SK-N-SH (cell line): ENCODE measurements around the gene SND1. TPM values are rescaled to one million over a fixed set of nuclear protein-coding genes. Genes with fewer than 3 reads are reported as not detected.

Source experiments
- CTCF ChIA-PET: fragments of 300-600, 350-600 bp; formaldehyde crosslinking; extraction: SDS; loops from one replicate; lab custom pipeline; 2021; lab: Yijun Ruan, JAX
- POLR2A ChIA-PET: fragments of 350-600 bp; sonication (Branson Sonifier 250); formaldehyde crosslinking; extraction: SDS; loops from one replicate; lab custom pipeline; 2020; ENCODE audit warnings: antibody characterized with exemption, inconsistent platforms; lab: Yijun Ruan, JAX
- DNase-seq: peaks from one replicate; pipeline ENCODE4 v3.0.0; 2012
- H2AFZ ChIP-seq: fragments of 200-600 bp; sonication (generic); 2 replicates; pipeline ENCODE4 v1.8.1; 2016; ENCODE audit warnings: antibody characterized with exemption, mild to moderate bottlenecking, low read depth
- H3F3A ChIP-seq: fragments of 200-600 bp; sonication (generic); replicated peaks from 2 replicates; pipeline ENCODE3; 2016; ENCODE audit warnings: antibody characterized with exemption, mild to moderate bottlenecking; ENCODE audit not compliant: insufficient read depth
- H3K27ac ChIP-seq, 2 experiments: fragments of 200-500 bp in 1 of 2; fragments of 200-600 bp in 1 of 2; sonication (Bioruptor generic) in 1 of 2; sonication (generic), shearing (Covaris generic) in 1 of 2; 2 replicates each; pipeline versions ENCODE4 v1.5.1 to v1.6.1; 2014 to 2016; ENCODE audit warnings: low read depth in 2 of 2, inconsistent platforms in 1 of 2, low read length in 1 of 2, mild to moderate bottlenecking in 1 of 2, mixed read lengths in 1 of 2
- H3K27me3 ChIP-seq: fragments of 200-600 bp; sonication (generic), shearing (Covaris generic); 2 replicates; pipeline ENCODE4 v1.6.1; 2016; ENCODE audit warnings: mixed run types; ENCODE audit not compliant: insufficient read depth
- H3K36me3 ChIP-seq, 2 experiments: fragments of 200-500 bp in 1 of 2; fragments of 200-600 bp in 1 of 2; sonication (Bioruptor generic) in 1 of 2; sonication (generic) in 1 of 2; replicated peaks in 1 of 2; 2 replicates each; pipeline versions ENCODE3 to v1.5.1; 2014 to 2016; ENCODE audit warnings: low read length in 1 of 2, mild to moderate bottlenecking in 1 of 2; ENCODE audit not compliant: insufficient read depth in 2 of 2, control insufficient read depth in 1 of 2
- H3K4me1 ChIP-seq, 2 experiments: fragments of 200-500 bp in 1 of 2; fragments of 200-600 bp in 1 of 2; sonication (Bioruptor generic) in 1 of 2; sonication (generic), shearing (Covaris generic) in 1 of 2; 2 replicates each; pipeline versions ENCODE4 v1.5.1 to v1.6.1; 2014 to 2016; ENCODE audit warnings: low read depth in 1 of 2, low read length in 1 of 2, mixed run types in 1 of 2; ENCODE audit not compliant: insufficient read depth in 2 of 2, control insufficient read depth in 1 of 2
- H3K4me2 ChIP-seq: fragments of 200-600 bp; sonication (generic), shearing (Covaris generic); 2 replicates; pipeline ENCODE4 v1.6.1; 2017; ENCODE audit warnings: mixed run types
- H3K4me3 ChIP-seq, 2 experiments: fragments of 200-500 bp in 1 of 2; fragments of 200-600 bp in 1 of 2; sonication (Bioruptor generic) in 1 of 2; sonication (generic), shearing (Covaris generic) in 1 of 2; 2 replicates each; pipeline versions ENCODE4 v1.5.1 to v1.8.1; 2014 to 2016; ENCODE audit warnings: low read depth in 2 of 2, inconsistent platforms in 1 of 2, low read length in 1 of 2, mild to moderate bottlenecking in 1 of 2, mixed read lengths in 1 of 2, moderate library complexity in 1 of 2
- H3K79me2 ChIP-seq: fragments of 200-600 bp; sonication (generic); 2 replicates; pipeline ENCODE4 v1.8.1; 2017; ENCODE audit warnings: mild to moderate bottlenecking; ENCODE audit not compliant: insufficient read depth
- H3K9ac ChIP-seq: fragments of 200-600 bp; sonication (generic); 2 replicates; pipeline ENCODE4 v1.6.1; 2017; ENCODE audit warnings: mixed run types
- H3K9me2 ChIP-seq: fragments of 200-600 bp; sonication (generic); 2 replicates; pipeline ENCODE4 v1.6.1; 2017; ENCODE audit warnings: mixed run types
- H3K9me3 ChIP-seq: fragments of 200-600 bp; sonication (generic); 2 replicates; pipeline ENCODE4 v1.6.1; 2017; ENCODE audit warnings: mixed run types, mild to moderate bottlenecking, moderate library complexity
- H4K20me1 ChIP-seq: fragments of 200-600 bp; sonication (generic); 2 replicates; pipeline ENCODE4 v1.6.1; 2017; ENCODE audit warnings: mild to moderate bottlenecking, mixed run types; ENCODE audit not compliant: insufficient read depth
- CHD2 ChIP-seq: fragments of 150-350 bp; IDR thresholded peaks from 2 replicates; pipeline ENCODE4 v1.6.1; 2018; ENCODE audit warnings: low read length; ENCODE audit not compliant: partially characterized antibody
- CTCF ChIP-seq: fragments of 200-600 bp; sonication (generic); IDR thresholded peaks from 2 replicates; pipeline ENCODE4 v1.6.1; 2017; ENCODE audit warnings: antibody characterized with exemption, mild to moderate bottlenecking, moderate library complexity
- ELF1 ChIP-seq: IDR thresholded peaks from 2 replicates; pipeline ENCODE4 v1.4.0; 2012
- EP300 ChIP-seq, 2 experiments: IDR thresholded peaks; 2 replicates each; pipeline versions ENCODE4 v1.4.0 to v1.6.1; 2012; ENCODE audit warnings: borderline replicate concordance in 1 of 2, low read depth in 1 of 2, low read length in 1 of 2
- EZH2phosphoT487 ChIP-seq: fragments of 200-600 bp; sonication (generic); IDR thresholded peaks from 2 replicates; pipeline ENCODE4 v1.6.1; 2017; ENCODE audit warnings: low read depth, mixed run types, mild to moderate bottlenecking, antibody characterized with exemption, moderate library complexity, borderline replicate concordance
- FOXJ3 ChIP-seq: sonication (generic); formaldehyde crosslinking; IDR thresholded peaks from 2 replicates; pipeline ENCODE4 v1.5.1; 2020; ENCODE audit warnings: mild to moderate bottlenecking, missing genetic modification reagents
- FOXM1 ChIP-seq: IDR thresholded peaks from 2 replicates; pipeline ENCODE4 v1.4.0; 2012; ENCODE audit warnings: low read depth, mild to moderate bottlenecking
- GATA2 ChIP-seq: sonication (generic); formaldehyde crosslinking; IDR thresholded peaks from 2 replicates; pipeline ENCODE4 v1.5.0; 2020; ENCODE audit warnings: mild to moderate bottlenecking, missing genetic modification reagents
- JUND ChIP-seq: IDR thresholded peaks from 2 replicates; pipeline ENCODE4 v1.4.0; 2012
- MAX ChIP-seq: IDR thresholded peaks from 2 replicates; pipeline ENCODE4 v1.4.0; 2012; ENCODE audit warnings: low read depth
- MEF2A ChIP-seq: IDR thresholded peaks from 2 replicates; pipeline ENCODE4 v1.4.0; 2012; ENCODE audit warnings: low read depth, borderline replicate concordance
- PBX3 ChIP-seq: IDR thresholded peaks from 2 replicates; pipeline ENCODE4; 2012
- POLR2AphosphoS5 ChIP-seq: IDR thresholded peaks from 2 replicates; pipeline ENCODE4 v1.6.1; 2012; ENCODE audit warnings: low read depth, low read length
- RAD21 ChIP-seq: IDR thresholded peaks from 2 replicates; pipeline ENCODE4 v1.6.1; 2012; ENCODE audit warnings: mild to moderate bottlenecking, low read length
- REST ChIP-seq: IDR thresholded peaks from 2 replicates; pipeline ENCODE4 v1.6.1; 2012; ENCODE audit warnings: mild to moderate bottlenecking, low read depth, low read length, moderate library complexity
- RXRA ChIP-seq: IDR thresholded peaks from 2 replicates; pipeline ENCODE4 v1.4.0; 2012; ENCODE audit warnings: low read depth, mild to moderate bottlenecking, borderline replicate concordance
- SIN3A ChIP-seq: IDR thresholded peaks from 2 replicates; pipeline ENCODE4 v1.6.1; 2012; ENCODE audit warnings: low read depth, mild to moderate bottlenecking, low read length, moderate library complexity, borderline replicate concordance
- SMC3 ChIP-seq: IDR thresholded peaks from 2 replicates; pipeline ENCODE4 v1.6.1; 2012; ENCODE audit warnings: low read depth, low read length, improper control_type of control experiment
- TCF12 ChIP-seq: IDR thresholded peaks from 2 replicates; pipeline ENCODE4 v1.4.0; 2012
- YY1 ChIP-seq: IDR thresholded peaks from 2 replicates; pipeline ENCODE4 v1.4.0; 2012; ENCODE audit warnings: low read depth, mild to moderate bottlenecking
- WGBS: methylation state at CpG from one replicate; pipeline ENCODE4 v1.1.6; 2017; ENCODE audit warnings: low lambda C conversion rate; 5-methylcytosine and 5-hydroxymethylcytosine counted together
- polyA plus RNA-seq, 3 experiments: library from polyadenylated mRNA; depleted of rRNA; stranded (reverse); fragments of >200 nt; gene quantifications; 2 replicates each; pipeline ENCODE4 v1.2.3, GENCODE V29; 2012

SND1 gene
- polyA plus RNA-seq, 1 of the 3 experiments (the other 2 are of a cell fraction), result 165 TPM

- Histone ChIP-seq H3K27ac (no peak overlapping the region), H3K27me3 (no peaks in the 10 kb centered on the region), H3K79me2 (peaks cover 76% of the 10 kb centered on the region)
- POLR2A ChIA-PET, result no interaction called here
- TF ChIP-seq MEF2A (no peak), RAD21 (no peak)
- TF ChIP-seq, all 33 proteins: peak for 0
- H3F3A ChIP-seq, result peaks cover 29% of the 10 kb centered on the region
- no peak for DNase-seq
- no peak overlapping the region for H3K9ac ChIP-seq
- 97% methylated on average over 1 of the region's 1 CpG for WGBS
- no peak overlapping the region for H3K4me3 ChIP-seq
- CTCF ChIA-PET, result interaction anchor here (0.9 to 19.8 kb wide), 12 partner anchors 8 to 503 kb away, joined by 3 to 444 read pairs (median 12); no protein-coding TSS in a partner anchor
- peaks cover 13% of the 10 kb centered on the region for H4K20me1 ChIP-seq
- no peak overlapping the region for H2AFZ ChIP-seq
- peaks cover 7 to 17% of the 10 kb centered on the region in 2 experiments for H3K4me1 ChIP-seq
- H3K9me2 ChIP-seq, result no peaks in the 10 kb centered on the region
- peaks cover 13% of the 10 kb centered on the region for H3K9me3 ChIP-seq
- H3K36me3 ChIP-seq, result peaks cover 69 to 83% of the 10 kb centered on the region in 2 experiments
- H3K4me2 ChIP-seq, result no peak overlapping the region
Measured at GRCh38 chr7:127710635-127711034, 58.6 kb downstream of the SND1 start.

- H3K9me2 ChIP-seq, result no peaks in the 10 kb centered on the region
- WGBS, result 99% methylated on average over 4 of the region's 4 CpGs
- no peak overlapping the region for H3K4me2 ChIP-seq
- no peak for DNase-seq
- H3K4me1 ChIP-seq, result peaks cover 7 to 13% of the 10 kb centered on the region in 2 experiments
- no peak overlapping the region for H2AFZ ChIP-seq
- no peak overlapping the region for H3K9ac ChIP-seq
- POLR2A ChIA-PET, result no interaction called here
- CTCF ChIA-PET, result interaction anchor here (0.9 to 19.8 kb wide), 5 partner anchors 313 to 501 kb away, joined by 3 to 444 read pairs (median 3); no protein-coding TSS in a partner anchor
- H3K79me2 ChIP-seq, result peaks cover 83% of the 10 kb centered on the region
- peaks cover 27% of the 10 kb centered on the region for H3F3A ChIP-seq
- H3K4me3 ChIP-seq, result no peak overlapping the region
- TF ChIP-seq EZH2phosphoT487 (no peak), GATA2 (CRISPR knock-in tag) (no peak), PBX3 (no peak), CHD2 (no peak), POLR2AphosphoS5 (no peak), RXRA (no peak), FOXM1 (no peak), JUND (no peak), TCF12 (no peak), SMC3 (no peak), REST (no peak), YY1 (no peak), ELF1 (no peak), SIN3A (no peak), RAD21 (no peak), EP300 (IDR thresholded peaks at IDR 0.05; ENCODE audit: borderline replicate concordance in 1 of 2, low read depth in 1 of 2, low read length in 1 of 2) (no peak), MEF2A (no peak), MAX (no peak), CTCF (no peak), FOXJ3 (CRISPR knock-in tag) (no peak)
- H3K27ac ChIP-seq, result no peak overlapping the region
- peaks cover 68 to 85% of the 10 kb centered on the region in 2 experiments for H3K36me3 ChIP-seq
- H3K9me3 ChIP-seq, result peaks cover 13% of the 10 kb centered on the region
- H4K20me1 ChIP-seq, result peaks cover 24% of the 10 kb centered on the region
- no peaks in the 10 kb centered on the region for H3K27me3 ChIP-seq
Measured at GRCh38 chr7:127711872-127712271, 59.9 kb downstream of the SND1 start.
